H9 (cell line): ENCODE measurements around the gene OCIAD2. TPM values are rescaled to one million over a fixed set of nuclear protein-coding genes. Genes with fewer than 3 reads are reported as not detected.
"Not testable (repeated sequence)": the region's sequence is repeated elsewhere in the genome, so short reads cannot be mapped to it uniquely, and the experiment has no call there.

Experiments used
- DNase-seq: peaks from one replicate; pipeline ENCODE4 v3.0.0-alpha.2; 2017
- H2AFZ ChIP-seq: one replicate; pipeline ENCODE4 v1.6.1; 2013; ENCODE audit warnings: mild to moderate bottlenecking, low read length, control low read depth, moderate library complexity
- H2AK5ac ChIP-seq: 2 replicates; pipeline ENCODE4 v1.6.1; 2013; ENCODE audit warnings: low read length, control low read depth, mixed read lengths; ENCODE audit not compliant: insufficient read length
- H2BK120ac ChIP-seq: one replicate; pipeline ENCODE4 v1.6.1; 2013; ENCODE audit warnings: low read depth, mild to moderate bottlenecking, low read length, control low read depth, inconsistent platforms; ENCODE audit not compliant: poor library complexity, severe bottlenecking
- H2BK12ac ChIP-seq: 2 replicates; pipeline ENCODE4 v1.6.1; 2013; ENCODE audit warnings: low read length, control low read depth, mixed read lengths, low read depth; ENCODE audit not compliant: insufficient read length
- H2BK15ac ChIP-seq: 2 replicates; pipeline ENCODE4 v1.6.1; 2013; ENCODE audit warnings: low read depth, low read length, control low read depth
- H2BK20ac ChIP-seq: one replicate; pipeline ENCODE4 v1.6.1; 2013; ENCODE audit warnings: low read depth, mild to moderate bottlenecking, low read length, control low read depth, inconsistent platforms; ENCODE audit not compliant: poor library complexity, severe bottlenecking
- H2BK5ac ChIP-seq: 2 replicates; pipeline ENCODE4 v1.6.1; 2013; ENCODE audit warnings: low read length, control low read depth, mixed read lengths; ENCODE audit not compliant: insufficient read length
- H3K14ac ChIP-seq: 2 replicates; pipeline ENCODE4 v1.6.1; 2013; ENCODE audit warnings: low read length, control low read depth; ENCODE audit not compliant: insufficient read depth
- H3K18ac ChIP-seq: 2 replicates; pipeline ENCODE4 v1.6.1; 2013; ENCODE audit warnings: low read depth, mild to moderate bottlenecking, mixed read lengths, low read length, control low read depth; ENCODE audit not compliant: insufficient read length
- H3K23ac ChIP-seq: 2 replicates; pipeline ENCODE4 v1.6.1; 2013; ENCODE audit warnings: low read length, control low read depth, mixed read lengths, low read depth; ENCODE audit not compliant: insufficient read length
- H3K23me2 ChIP-seq: 2 replicates; pipeline ENCODE4 v1.6.1; 2013; ENCODE audit warnings: low read depth, mild to moderate bottlenecking, mixed read lengths, low read length, control low read depth; ENCODE audit not compliant: insufficient read length, poor library complexity, severe bottlenecking
- H3K27ac ChIP-seq: 2 replicates; pipeline ENCODE4 v1.5.1; 2013; ENCODE audit warnings: low read length, control low read depth, mixed read lengths, low read depth; ENCODE audit not compliant: insufficient read length
- H3K27me3 ChIP-seq: 2 replicates; pipeline ENCODE4 v1.6.1; 2013; ENCODE audit warnings: low read length, control low read depth, inconsistent platforms; ENCODE audit not compliant: insufficient read depth
- H3K4ac ChIP-seq: 2 replicates; pipeline ENCODE4 v1.6.1; 2013; ENCODE audit warnings: low read depth, mild to moderate bottlenecking, control low read depth, inconsistent platforms, low read length, moderate library complexity
- H3K4me1 ChIP-seq: 2 replicates; pipeline ENCODE4 v1.6.1; 2013; ENCODE audit warnings: low read length, control low read depth, inconsistent platforms; ENCODE audit not compliant: insufficient read depth
- H3K4me2 ChIP-seq: 2 replicates; pipeline ENCODE4 v1.6.1; 2013; ENCODE audit warnings: low read length, control low read depth, mixed read lengths; ENCODE audit not compliant: insufficient read length, insufficient read depth
- H3K56ac ChIP-seq: 2 replicates; pipeline ENCODE4 v1.6.1; 2013; ENCODE audit warnings: low read depth, mild to moderate bottlenecking, mixed read lengths, low read length, control low read depth; ENCODE audit not compliant: insufficient read length
- H3K79me1 ChIP-seq: 2 replicates; pipeline ENCODE4 v1.6.1; 2013; ENCODE audit warnings: low read depth, mild to moderate bottlenecking, moderate library complexity, low read length, control low read depth, inconsistent platforms; ENCODE audit not compliant: insufficient read depth, poor library complexity, severe bottlenecking
- H3K79me2 ChIP-seq: 2 replicates; pipeline ENCODE4 v1.6.1; 2013; ENCODE audit warnings: low read length, control low read depth, inconsistent platforms; ENCODE audit not compliant: insufficient read depth
- H3K9ac ChIP-seq: 2 replicates; pipeline ENCODE4 v1.6.1; 2013; ENCODE audit warnings: low read length, control low read depth, mixed read lengths; ENCODE audit not compliant: insufficient read length; ENCODE audit errors: extremely low read depth
- H3K9me3 ChIP-seq: one replicate; pipeline ENCODE4 v1.6.1; 2013; ENCODE audit warnings: low read depth, low read length, inconsistent platforms; ENCODE audit not compliant: control insufficient read depth
- H3T11ph ChIP-seq: one replicate; pipeline ENCODE4 v1.6.1; 2013; ENCODE audit warnings: mild to moderate bottlenecking, low read length, control low read depth, inconsistent platforms
- H4K20me1 ChIP-seq: one replicate; pipeline ENCODE4 v1.6.1; 2013; ENCODE audit not compliant: control insufficient read depth, insufficient read length, insufficient read depth
- H4K5ac ChIP-seq: 2 replicates; pipeline ENCODE4 v1.6.1; 2013; ENCODE audit warnings: low read depth, mild to moderate bottlenecking, mixed read lengths, low read length, control low read depth; ENCODE audit not compliant: insufficient read length
- H4K8ac ChIP-seq: replicated peaks from 2 replicates; pipeline ENCODE4 v1.6.1; 2013; ENCODE audit warnings: low read length, control low read depth, mixed read lengths, low read depth; ENCODE audit not compliant: insufficient read length
- H4K91ac ChIP-seq: 2 replicates; pipeline ENCODE4 v1.6.1; 2013; ENCODE audit warnings: low read depth, mild to moderate bottlenecking, moderate library complexity, mixed read lengths, low read length, control low read depth; ENCODE audit not compliant: insufficient read length
- H3K27ac Mint-ChIP-seq, 3 experiments: 2 replicates in 2 of 3; 3 replicates in 1 of 3; pipeline ENCODE4 v1.8.0; 2020 to 2021; ENCODE audit warnings: mixed read lengths in 3 of 3, mild to moderate bottlenecking in 1 of 3, moderate library complexity in 1 of 3
- H3K27me3 Mint-ChIP-seq: 2 replicates; pipeline ENCODE4 v1.8.0; 2021; ENCODE audit warnings: low read depth, mild to moderate bottlenecking, moderate library complexity, mixed read lengths
- H3K36me3 Mint-ChIP-seq, 3 experiments: 2 replicates in 2 of 3; 3 replicates in 1 of 3; pipeline ENCODE4 v1.8.0; 2020 to 2021; ENCODE audit warnings: low read depth in 3 of 3, mixed read lengths in 3 of 3; ENCODE audit not compliant: insufficient read depth in 1 of 3
- H3K4me1 Mint-ChIP-seq, 2 experiments: 2 replicates each; pipeline ENCODE4 v1.8.0; 2020; ENCODE audit warnings: mixed read lengths in 2 of 2
- H3K4me3 Mint-ChIP-seq, 2 experiments: 2 replicates in 1 of 2; 3 replicates in 1 of 2; pipeline ENCODE4 v1.8.0; 2020 to 2021; ENCODE audit warnings: mild to moderate bottlenecking in 2 of 2, mixed read lengths in 2 of 2, moderate library complexity in 1 of 2
- H3K9me3 Mint-ChIP-seq, 2 experiments: 2 replicates in 1 of 2; 3 replicates in 1 of 2; pipeline ENCODE4 v1.8.0; 2020; ENCODE audit warnings: mild to moderate bottlenecking in 2 of 2, mixed read lengths in 2 of 2, moderate library complexity in 1 of 2
- CTCF ChIP-seq: fragments of 200-600 bp; sonication (generic); conservative IDR thresholded peaks from 3 replicates; pipeline ENCODE4 v1.8.0; 2021; ENCODE audit warnings: antibody characterized with exemption, mild to moderate bottlenecking
- WGBS: extraction: QIAGEN DNeasy Blood & Tissue Kit; methylation state at CpG from one replicate; pipeline ENCODE4 v1.1.7; 2013; ENCODE audit warnings: missing lambda C conversion rate, low lambda C conversion rate, mixed read lengths; ENCODE audit not compliant: insufficient read length; ENCODE audit errors: extremely low coverage; 5-methylcytosine and 5-hydroxymethylcytosine counted together
- total RNA-seq: library from RNA; stranded (reverse); gene quantifications from 2 replicates; pipeline ENCODE4 v1.2.1, GENCODE V29; 2021

Gene OCIAD2
- total RNA-seq, 1 experiment from 2014 or later = 108 TPM

- Histone ChIP-seq H2AFZ (no peak overlapping the region), H3K4me2 (no peak overlapping the region), H4K91ac (no peak overlapping the region), H2BK120ac (no peak overlapping the region), H3K4ac (no peak overlapping the region), H2BK12ac (no peak overlapping the region), H3K27me3 (no peaks in the 10 kb centered on the region), H3K23me2 (no peaks in the 10 kb centered on the region), H2BK5ac (no peak overlapping the region), H3K79me2 (no peaks in the 10 kb centered on the region), H3K18ac (no peak overlapping the region), H4K20me1 (no peaks in the 10 kb centered on the region), H3K79me1 (no peaks in the 10 kb centered on the region), H2BK20ac (no peak overlapping the region), H2AK5ac (no peak overlapping the region), H3K4me1 (no peaks in the 10 kb centered on the region), H3K23ac (no peak overlapping the region), H3K14ac (no peak overlapping the region), H4K5ac (no peak overlapping the region), H3K27ac (no peak overlapping the region), H3K56ac (no peak overlapping the region), H3K9ac (no peak overlapping the region), H2BK15ac (no peak overlapping the region), H3T11ph (no peak overlapping the region), H3K9me3 (no peaks in the 10 kb centered on the region), H4K8ac (no peak overlapping the region)
- TF ChIP-seq CTCF = no peak
- Mint-ChIP-seq H3K9me3 (peaks cover 16 to 24% of the 10 kb centered on the region in 2 experiments; a peak in 4 of 5 replicates), H3K27me3 (peaks cover 3% of the 10 kb centered on the region; the same call in 1 of the 2 replicates), H3K27ac (no peak overlapping the region), H3K4me1 (no peaks in the 10 kb centered on the region), H3K4me3 (no peak overlapping the region), H3K36me3 (no peaks in the 10 kb centered on the region; a peak in 1 of 7 replicates)
- DNase-seq = no peak
- WGBS = no CpG with 5 or more reads among the region's 4 CpGs
Measured at GRCh38 chr4:48924416-48924815, 17.8 kb upstream of the OCIAD2 start.

GRCh38 chr4:48923065-48923464, 16.5 kb upstream of the OCIAD2 start:
- not testable (repeated sequence) for H3K56ac ChIP-seq, H3K4me1 Mint-ChIP-seq, H4K20me1 ChIP-seq, H3K79me1 ChIP-seq, DNase-seq, H3K23ac ChIP-seq, H3K23me2 ChIP-seq, H3K9ac ChIP-seq, H3K9me3 ChIP-seq, H3K27ac Mint-ChIP-seq, H3K79me2 ChIP-seq, H3K27me3 ChIP-seq, H3K36me3 Mint-ChIP-seq, H3K4ac ChIP-seq, H2BK120ac ChIP-seq, H3K14ac ChIP-seq, H3K4me3 Mint-ChIP-seq, H2AK5ac ChIP-seq, H2BK15ac ChIP-seq, H3K18ac ChIP-seq, H2BK5ac ChIP-seq, H3T11ph ChIP-seq, H2BK12ac ChIP-seq, H3K4me2 ChIP-seq, H3K4me1 ChIP-seq, H4K91ac ChIP-seq, H3K27me3 Mint-ChIP-seq, H2BK20ac ChIP-seq, H2AFZ ChIP-seq, H4K8ac ChIP-seq, H4K5ac ChIP-seq, H3K27ac ChIP-seq
- H3K9me3 Mint-ChIP-seq = peaks cover 15 to 27% of the 10 kb centered on the region in 2 experiments; a peak in 4 of 5 replicates
- WGBS = no CpG with 5 or more reads among the region's 7 CpGs
